Measurements from ENCODE around the gene PLK3. TPM values are rescaled to one million over a fixed set of nuclear protein-coding genes. Genes with fewer than 3 reads are reported as not detected.
A peak's percentile ranks its signal among the peaks of the same experiment; 100 is the strongest.

PLK3 gene
- total and polyA plus RNA-seq, 9 of the 15 experiments (the other 6 are each of a cell fraction or from before 2014, with no cell fraction given), result 0.52 to 22.7 (median 11.0) TPM

- TF ChIP-seq GMEB1 (CRISPR knock-in tag; IDR thresholded peaks at IDR 0.05), result no peak
- peak in 1 of 3 experiments; percentile 47 for TF ChIP-seq YY1 (IDR thresholded peaks at IDR 0.05; ENCODE audit: borderline replicate concordance in 1 of 3, control insufficient read depth in 1 of 3, extremely low read depth in 1 of 3, insufficient read depth in 3 of 3, insufficient read length in 1 of 3, insufficient replicate concordance in 2 of 3, low read depth in 1 of 3, low read length in 2 of 3)
- no peak for TF ChIP-seq KDM5B (IDR thresholded peaks at IDR 0.05; ENCODE audit: insufficient replicate concordance, low read depth, low read length)
- TF ChIP-seq, protein P1, sequence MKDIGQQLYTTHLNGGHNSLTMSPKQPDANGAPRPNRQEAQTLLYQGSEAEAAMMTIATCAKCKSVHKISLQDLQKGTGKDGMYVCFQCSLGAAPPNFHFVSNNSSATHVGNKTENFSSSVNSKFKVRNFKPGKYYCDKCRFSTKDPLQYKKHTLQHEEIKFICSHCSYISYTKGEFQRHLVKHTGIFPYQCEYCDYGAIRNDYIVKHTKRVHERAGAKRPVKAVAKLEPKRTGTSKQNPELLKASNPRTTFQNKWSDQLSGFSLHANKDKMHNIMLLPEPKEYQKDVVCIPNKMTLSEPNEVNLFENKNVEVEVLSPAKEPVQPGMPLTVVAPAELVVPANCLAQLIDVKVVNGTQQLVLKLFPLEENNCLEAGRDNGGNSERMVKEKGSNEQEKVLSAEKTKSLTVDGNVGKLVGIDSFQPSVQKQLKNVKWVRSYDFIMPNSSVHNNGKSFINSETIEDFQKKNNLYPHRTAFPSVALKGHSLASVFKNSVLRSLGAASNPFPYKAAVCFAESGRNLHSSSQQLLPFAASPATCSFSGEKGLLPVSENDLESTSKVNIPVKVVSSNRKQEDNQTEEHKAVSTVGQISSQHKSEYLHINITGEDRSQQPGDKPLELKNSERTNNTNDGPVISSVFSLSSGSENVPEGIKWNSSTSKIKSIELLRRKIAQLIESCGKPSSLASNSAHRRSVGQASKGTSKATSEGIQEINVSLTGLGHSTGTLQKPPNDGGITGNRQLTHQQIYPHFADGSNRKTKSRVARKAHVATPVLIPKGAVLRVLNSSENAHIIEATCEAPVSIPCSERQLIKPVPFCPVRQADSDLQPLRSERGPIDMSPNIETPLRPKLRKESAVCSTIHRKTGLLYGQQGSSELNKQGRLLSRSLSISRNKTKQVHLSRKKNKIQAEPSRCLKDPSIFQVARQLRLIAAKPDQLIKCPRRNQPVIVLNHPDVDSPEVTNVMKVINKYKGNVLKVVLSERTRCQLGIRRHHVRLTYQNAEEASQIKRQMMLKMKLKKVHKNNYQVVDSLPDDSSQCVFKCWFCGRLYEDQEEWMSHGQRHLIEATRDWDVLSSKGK (CRISPR knock-in tag; IDR thresholded peaks at IDR 0.05), result no peak
- TF ChIP-seq, protein P2, sequence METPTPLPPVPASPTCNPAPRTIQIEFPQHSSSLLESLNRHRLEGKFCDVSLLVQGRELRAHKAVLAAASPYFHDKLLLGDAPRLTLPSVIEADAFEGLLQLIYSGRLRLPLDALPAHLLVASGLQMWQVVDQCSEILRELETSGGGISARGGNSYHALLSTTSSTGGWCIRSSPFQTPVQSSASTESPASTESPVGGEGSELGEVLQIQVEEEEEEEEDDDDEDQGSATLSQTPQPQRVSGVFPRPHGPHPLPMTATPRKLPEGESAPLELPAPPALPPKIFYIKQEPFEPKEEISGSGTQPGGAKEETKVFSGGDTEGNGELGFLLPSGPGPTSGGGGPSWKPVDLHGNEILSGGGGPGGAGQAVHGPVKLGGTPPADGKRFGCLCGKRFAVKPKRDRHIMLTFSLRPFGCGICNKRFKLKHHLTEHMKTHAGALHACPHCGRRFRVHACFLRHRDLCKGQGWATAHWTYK (CRISPR knock-in tag; IDR thresholded peaks at IDR 0.05), result no peak
- TF ChIP-seq, protein P3, sequence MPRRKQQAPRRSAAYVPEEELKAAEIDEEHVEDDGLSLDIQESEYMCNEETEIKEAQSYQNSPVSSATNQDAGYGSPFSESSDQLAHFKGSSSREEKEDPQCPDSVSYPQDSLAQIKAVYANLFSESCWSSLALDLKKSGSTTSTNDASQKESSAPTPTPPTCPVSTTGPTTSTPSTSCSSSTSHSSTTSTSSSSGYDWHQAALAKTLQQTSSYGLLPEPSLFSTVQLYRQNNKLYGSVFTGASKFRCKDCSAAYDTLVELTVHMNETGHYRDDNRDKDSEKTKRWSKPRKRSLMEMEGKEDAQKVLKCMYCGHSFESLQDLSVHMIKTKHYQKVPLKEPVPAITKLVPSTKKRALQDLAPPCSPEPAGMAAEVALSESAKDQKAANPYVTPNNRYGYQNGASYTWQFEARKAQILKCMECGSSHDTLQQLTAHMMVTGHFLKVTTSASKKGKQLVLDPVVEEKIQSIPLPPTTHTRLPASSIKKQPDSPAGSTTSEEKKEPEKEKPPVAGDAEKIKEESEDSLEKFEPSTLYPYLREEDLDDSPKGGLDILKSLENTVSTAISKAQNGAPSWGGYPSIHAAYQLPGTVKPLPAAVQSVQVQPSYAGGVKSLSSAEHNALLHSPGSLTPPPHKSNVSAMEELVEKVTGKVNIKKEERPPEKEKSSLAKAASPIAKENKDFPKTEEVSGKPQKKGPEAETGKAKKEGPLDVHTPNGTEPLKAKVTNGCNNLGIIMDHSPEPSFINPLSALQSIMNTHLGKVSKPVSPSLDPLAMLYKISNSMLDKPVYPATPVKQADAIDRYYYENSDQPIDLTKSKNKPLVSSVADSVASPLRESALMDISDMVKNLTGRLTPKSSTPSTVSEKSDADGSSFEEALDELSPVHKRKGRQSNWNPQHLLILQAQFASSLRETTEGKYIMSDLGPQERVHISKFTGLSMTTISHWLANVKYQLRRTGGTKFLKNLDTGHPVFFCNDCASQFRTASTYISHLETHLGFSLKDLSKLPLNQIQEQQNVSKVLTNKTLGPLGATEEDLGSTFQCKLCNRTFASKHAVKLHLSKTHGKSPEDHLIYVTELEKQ (CRISPR knock-in tag; IDR thresholded peaks at IDR 0.05), result no peak
- TF ChIP-seq RBM15 (IDR thresholded peaks at IDR 0.05; ENCODE audit: insufficient read depth, low read length), result no peak
- TF ChIP-seq TFAM (CRISPR knock-in tag; conservative IDR thresholded peaks at IDR 0.05), result no peak
- no peak for TF ChIP-seq KAT8 (IDR thresholded peaks at IDR 0.05; ENCODE audit: low read depth)
- no peak for TF ChIP-seq MCM5 (IDR thresholded peaks at IDR 0.05; ENCODE audit: low read depth)
- TF ChIP-seq ZNF589 (CRISPR knock-in tag; IDR thresholded peaks at IDR 0.05; ENCODE audit: low read depth), result peak; percentile 69; the same call in 1 of the 2 replicates
- 0 out of 2 replicates have a peak, but pooled peaks have one; percentile 23 for TF ChIP-seq TEAD4 (IDR thresholded peaks at IDR 0.05; ENCODE audit: low read length)
- TF ChIP-seq TEAD4 (CRISPR knock-in tag; IDR thresholded peaks at IDR 0.05; ENCODE audit: borderline replicate concordance), result no peak
- TF ChIP-seq SIRT6 (IDR thresholded peaks at IDR 0.05; ENCODE audit: low read depth, low read length), result no peak
Observed at GRCh38 chr1:44830900-44831304, 30.7 kb downstream of the PLK3 start (continued).
